HFF-Myc (cell line): ENCODE measurements around the gene MGAT5B.
A peak's percentile ranks its signal among the peaks of the same experiment; 100 is the strongest.

ENCODE experiments used
- DNase-seq: peaks from one replicate; pipeline ENCODE4 v3.0.0-alpha.2; 2011; ENCODE audit warnings: low read depth; ENCODE audit errors: extremely low read depth
- H3K4me3 ChIP-seq: replicated peaks from 2 replicates; pipeline ENCODE4 v1.5.1; 2011; ENCODE audit warnings: low read depth, mild to moderate bottlenecking, control low read depth, low read length
- TF ChIP-seq, protein P1 (sequence below): IDR thresholded peaks from 2 replicates; pipeline ENCODE4 v1.5.1; 2012; ENCODE audit warnings: mild to moderate bottlenecking, low read depth, low read length, control low read depth; ENCODE audit errors: missing control alignments

MGAT5B gene

DNA sequence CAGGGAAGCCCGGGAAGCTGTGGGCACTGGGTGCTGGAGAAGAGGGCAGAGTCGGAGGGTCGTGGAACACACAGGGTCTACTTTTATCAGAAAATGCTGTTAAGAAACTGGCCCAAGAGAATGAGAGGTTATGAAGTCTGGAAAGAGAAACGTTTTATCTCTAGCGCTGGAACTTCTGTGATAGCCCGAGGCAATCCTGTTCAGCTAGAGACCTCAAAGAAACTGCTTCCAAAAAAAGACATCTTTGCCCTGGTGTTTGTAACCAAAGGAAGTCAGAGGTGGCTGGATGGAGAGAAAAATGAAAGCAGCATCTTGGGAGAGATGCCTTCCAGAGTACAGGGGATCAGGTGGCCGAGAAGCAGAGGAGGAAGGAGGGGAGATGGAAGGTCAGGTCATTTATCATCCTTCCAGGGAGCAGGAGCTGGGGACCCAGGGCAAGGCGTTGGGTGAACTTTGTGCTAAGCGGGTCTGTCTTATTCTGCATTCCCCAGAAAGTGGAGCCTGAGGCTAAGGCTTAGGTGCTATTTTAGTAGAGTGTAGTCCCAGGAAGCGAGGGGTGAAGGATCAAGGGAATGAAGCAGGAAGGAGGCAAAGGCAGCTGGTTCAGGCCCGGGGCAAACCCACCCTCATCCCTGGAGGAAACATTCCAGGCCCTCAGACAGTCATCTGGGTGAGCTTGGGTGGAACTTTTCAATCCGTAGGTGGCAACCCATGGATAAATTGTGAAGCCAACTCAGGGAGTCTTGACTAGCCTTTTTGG, 66.5 kb downstream of the MGAT5B start:
- no peak overlapping the region for H3K4me3 ChIP-seq
- TF ChIP-seq, protein P1, sequence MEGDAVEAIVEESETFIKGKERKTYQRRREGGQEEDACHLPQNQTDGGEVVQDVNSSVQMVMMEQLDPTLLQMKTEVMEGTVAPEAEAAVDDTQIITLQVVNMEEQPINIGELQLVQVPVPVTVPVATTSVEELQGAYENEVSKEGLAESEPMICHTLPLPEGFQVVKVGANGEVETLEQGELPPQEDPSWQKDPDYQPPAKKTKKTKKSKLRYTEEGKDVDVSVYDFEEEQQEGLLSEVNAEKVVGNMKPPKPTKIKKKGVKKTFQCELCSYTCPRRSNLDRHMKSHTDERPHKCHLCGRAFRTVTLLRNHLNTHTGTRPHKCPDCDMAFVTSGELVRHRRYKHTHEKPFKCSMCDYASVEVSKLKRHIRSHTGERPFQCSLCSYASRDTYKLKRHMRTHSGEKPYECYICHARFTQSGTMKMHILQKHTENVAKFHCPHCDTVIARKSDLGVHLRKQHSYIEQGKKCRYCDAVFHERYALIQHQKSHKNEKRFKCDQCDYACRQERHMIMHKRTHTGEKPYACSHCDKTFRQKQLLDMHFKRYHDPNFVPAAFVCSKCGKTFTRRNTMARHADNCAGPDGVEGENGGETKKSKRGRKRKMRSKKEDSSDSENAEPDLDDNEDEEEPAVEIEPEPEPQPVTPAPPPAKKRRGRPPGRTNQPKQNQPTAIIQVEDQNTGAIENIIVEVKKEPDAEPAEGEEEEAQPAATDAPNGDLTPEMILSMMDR = no peak
- DNase-seq = no peak

DNA sequence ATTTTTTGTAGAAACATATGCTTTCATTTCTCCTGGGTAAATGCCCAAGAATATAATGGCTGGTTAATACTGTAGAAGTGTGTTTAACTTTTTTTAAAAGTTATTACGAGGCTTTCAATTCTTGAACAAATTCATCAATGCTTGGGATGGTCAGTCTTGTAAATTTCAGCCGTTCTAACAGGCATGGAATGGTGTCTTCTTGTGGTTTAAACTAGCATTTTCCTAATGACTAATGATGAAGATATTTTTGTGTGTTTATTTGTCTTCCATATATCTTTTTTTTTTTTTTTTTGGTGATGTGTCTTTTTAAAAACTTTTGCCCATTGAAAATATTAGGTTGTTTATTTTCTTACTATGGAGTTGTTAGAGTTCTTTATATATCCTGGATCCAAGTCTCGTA, 67.1 kb downstream of the MGAT5B start:
- DNase-seq = no peak
- TF ChIP-seq, protein P1 = no peak
- no peak overlapping the region for H3K4me3 ChIP-seq

DNA sequence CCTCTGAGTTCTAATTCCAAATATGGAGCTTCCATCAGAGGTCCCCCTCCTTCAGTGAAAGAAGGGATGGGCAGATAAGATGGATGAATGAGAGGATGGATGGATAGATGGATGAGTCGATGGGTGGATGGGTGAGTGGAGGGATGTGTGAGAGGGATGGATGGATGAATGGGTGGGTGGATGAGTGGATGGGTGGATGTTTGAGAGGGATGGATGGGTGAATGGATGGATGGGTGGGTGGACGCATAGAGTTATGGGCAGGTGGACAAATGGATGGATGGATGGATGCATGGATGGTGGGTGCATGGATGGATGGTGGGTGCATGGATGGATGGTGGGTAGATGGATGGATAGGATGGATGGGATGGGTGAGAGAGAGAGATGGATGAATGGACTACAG, 69.0 kb downstream of the MGAT5B start:
- TF ChIP-seq, protein P1 = no peak
- no peak for DNase-seq
- H3K4me3 ChIP-seq = no peak overlapping the region

DNA sequence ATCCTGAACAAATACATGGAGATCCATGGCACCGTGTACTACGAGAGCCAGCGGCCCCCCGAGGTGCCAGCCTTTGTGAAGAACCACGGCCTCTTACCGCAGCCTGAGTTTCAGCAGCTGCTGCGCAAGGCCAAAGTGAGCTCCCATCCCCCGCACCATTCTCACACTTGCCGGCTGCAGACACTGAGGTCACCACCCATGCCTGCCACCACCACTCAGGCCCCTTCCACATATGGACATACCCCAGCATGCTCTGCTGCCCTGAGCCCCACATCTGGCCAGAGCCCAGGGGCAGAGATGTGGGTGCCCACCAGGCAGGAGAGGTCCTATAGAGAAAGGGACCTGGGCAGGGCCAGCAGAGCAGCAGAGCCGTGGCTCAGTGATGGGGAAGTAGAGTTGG, 69.8 kb downstream of the MGAT5B start:
- H3K4me3 ChIP-seq = no peak overlapping the region
- TF ChIP-seq, protein P1 = no peak
- no peak for DNase-seq

DNA sequence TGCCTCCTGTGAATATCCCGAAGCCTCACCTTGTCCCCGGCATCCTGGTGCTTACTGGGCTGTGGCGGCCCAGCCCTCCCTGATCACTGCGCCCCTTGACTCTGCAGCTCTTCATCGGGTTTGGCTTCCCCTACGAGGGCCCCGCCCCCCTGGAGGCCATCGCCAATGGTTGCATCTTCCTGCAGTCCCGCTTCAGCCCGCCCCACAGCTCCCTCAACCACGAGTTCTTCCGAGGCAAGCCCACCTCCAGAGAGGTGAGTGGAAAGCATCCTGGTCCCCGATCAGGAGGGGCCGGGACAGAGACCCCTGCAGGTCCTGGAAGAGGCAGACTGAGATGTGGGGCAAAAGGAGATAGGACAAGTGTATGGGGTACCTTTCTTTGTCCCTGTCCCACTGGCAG, 72.1 kb downstream of the MGAT5B start:
- DNase-seq = no peak
- TF ChIP-seq, protein P1 = no peak
- H3K4me3 ChIP-seq = no peak overlapping the region

DNA sequence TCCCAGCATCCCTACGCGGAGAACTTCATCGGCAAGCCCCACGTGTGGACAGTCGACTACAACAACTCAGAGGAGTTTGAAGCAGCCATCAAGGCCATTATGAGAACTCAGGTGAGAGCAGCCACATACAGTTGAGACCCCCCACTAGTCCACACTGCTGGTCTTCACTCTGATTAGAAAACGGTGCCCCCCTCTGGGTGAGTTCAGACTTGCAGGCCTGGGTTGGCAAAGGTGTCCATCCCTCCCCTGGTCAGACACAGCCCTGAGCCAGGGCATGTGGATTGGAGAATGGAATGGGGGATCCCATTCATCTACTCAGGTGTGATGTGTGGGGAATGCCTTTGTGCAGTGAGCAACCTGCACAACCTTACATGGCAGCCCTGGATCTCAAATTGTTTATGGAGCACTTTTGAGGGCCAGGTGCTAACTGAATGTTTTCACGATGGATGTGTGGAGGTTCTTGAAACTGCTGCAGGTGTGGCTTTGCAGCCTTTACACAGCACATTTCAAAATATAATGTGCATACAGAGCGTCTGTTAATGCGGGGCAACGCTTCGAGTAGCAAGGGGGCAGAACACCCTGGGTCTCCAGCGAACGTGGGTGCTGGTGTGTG, 72.6 kb downstream of the MGAT5B start:
- no peak overlapping the region for H3K4me3 ChIP-seq
- TF ChIP-seq, protein P1 = peak; percentile 25
- no peak for DNase-seq
